T-helper 1 cell treated with Interleukin-12 subunit alpha and Interleukin-12 subunit beta and Interleukin-4 antibody, amounts not matched to agents 30 μg/mL and 1 μg/mL, for 36 hours (primary cell): Measurements from ENCODE around the gene TRIM46.
"Not testable (repeated sequence)": the region's sequence is repeated elsewhere in the genome, so short reads cannot be mapped to it uniquely, and the experiment has no call there.

Experiments
- H3K27ac Mint-ChIP-seq: one replicate; pipeline ENCODE4 v1.8.0; 2021; ENCODE audit warnings: mild to moderate bottlenecking, mixed read lengths
- H3K27me3 Mint-ChIP-seq: one replicate; pipeline ENCODE4 v1.8.0; 2021; ENCODE audit warnings: low read depth, mixed read lengths
- H3K36me3 Mint-ChIP-seq: one replicate; pipeline ENCODE4 v1.8.0; 2021; ENCODE audit warnings: low read depth, mixed read lengths
- H3K4me1 Mint-ChIP-seq: one replicate; pipeline ENCODE4 v1.8.0; 2021; ENCODE audit warnings: low read depth, mixed read lengths
- H3K4me3 Mint-ChIP-seq: one replicate; pipeline ENCODE4 v1.8.0; 2021; ENCODE audit warnings: mild to moderate bottlenecking, moderate library complexity, mixed read lengths
- H3K9me3 Mint-ChIP-seq: one replicate; pipeline ENCODE4 v1.8.0; 2021; ENCODE audit warnings: mixed read lengths

TRIM46 gene

DNA sequence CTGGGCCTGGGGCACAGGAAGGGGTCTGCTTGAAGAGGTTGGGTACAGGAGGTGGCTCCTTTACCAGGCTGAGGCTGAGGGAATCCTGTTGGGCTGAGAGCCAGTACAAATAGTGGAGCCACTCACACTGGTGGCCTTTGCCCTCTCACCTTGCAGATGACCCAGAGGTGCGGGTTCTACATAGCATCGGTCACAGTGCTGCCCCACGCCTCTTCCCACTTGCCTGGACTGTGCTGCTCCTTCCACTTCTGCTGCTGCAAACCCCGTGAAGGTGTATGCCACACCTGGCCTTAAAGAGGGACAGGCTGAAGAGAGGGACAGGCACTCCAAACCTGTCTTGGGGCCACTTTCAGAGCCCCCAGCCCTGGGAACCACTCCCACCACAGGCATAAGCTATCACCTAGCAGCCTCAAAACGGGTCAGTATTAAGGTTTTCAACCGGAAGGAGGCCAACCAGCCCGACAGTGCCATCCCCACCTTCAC, 39.8 kb upstream of the TRIM46 start:
- no peaks in the 10 kb centered on the region for H3K9me3 Mint-ChIP-seq
- peaks cover 14% of the 10 kb centered on the region for H3K36me3 Mint-ChIP-seq
- no peak overlapping the region for H3K27ac Mint-ChIP-seq
- peaks cover 16% of the 10 kb centered on the region for H3K27me3 Mint-ChIP-seq
- H3K4me1 Mint-ChIP-seq: peaks cover 31% of the 10 kb centered on the region
- no peak overlapping the region for H3K4me3 Mint-ChIP-seq

DNA sequence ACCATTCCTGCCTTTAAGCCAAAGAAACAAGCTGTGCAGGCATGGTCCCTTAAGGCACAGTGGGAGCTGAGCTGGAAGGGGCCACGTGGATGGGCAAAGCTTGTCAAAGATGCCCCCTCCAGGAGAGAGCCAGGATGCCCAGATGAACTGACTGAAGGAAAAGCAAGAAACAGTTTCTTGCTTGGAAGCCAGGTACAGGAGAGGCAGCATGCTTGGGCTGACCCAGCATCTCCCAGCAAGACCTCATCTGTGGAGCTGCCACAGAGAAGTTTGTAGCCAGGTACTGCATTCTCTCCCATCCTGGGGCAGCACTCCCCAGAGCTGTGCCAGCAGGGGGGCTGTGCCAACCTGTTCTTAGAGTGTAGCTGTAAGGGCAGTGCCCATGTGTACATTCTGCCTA, 39.3 kb upstream of the TRIM46 start:
- H3K36me3 Mint-ChIP-seq: peaks cover 16% of the 10 kb centered on the region
- peak overlapping the region; percentile 99 for H3K4me3 Mint-ChIP-seq
- peaks cover 32% of the 10 kb centered on the region for H3K4me1 Mint-ChIP-seq
- no peaks in the 10 kb centered on the region for H3K9me3 Mint-ChIP-seq
- H3K27ac Mint-ChIP-seq: no peak overlapping the region
- peaks cover 11% of the 10 kb centered on the region for H3K27me3 Mint-ChIP-seq

DNA sequence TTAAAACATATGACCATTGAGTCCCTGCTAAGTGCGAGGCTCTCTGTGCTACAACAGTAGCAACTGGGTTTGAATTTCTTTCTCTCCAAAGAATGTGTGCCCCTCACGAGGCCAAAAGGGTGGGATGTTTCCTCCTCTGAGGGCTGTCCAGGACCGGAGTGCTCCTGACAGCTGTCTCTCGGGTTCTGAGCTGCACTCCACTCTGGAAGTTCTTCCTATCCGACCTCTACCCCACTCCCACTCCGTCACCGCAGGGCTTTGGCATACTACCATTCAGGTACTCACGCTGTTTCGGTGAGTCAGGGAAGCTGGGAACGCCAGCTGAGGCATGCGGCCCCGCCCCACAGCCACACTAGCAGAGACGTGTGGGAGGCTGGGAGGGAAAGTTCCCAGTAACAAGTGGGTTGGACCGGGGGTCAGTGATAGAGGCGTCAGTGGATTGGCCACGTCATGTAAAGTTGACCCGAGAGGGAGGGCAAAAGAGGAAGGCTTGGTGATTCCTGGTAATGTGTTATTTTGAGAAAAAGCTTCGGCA, 38.7 kb upstream of the TRIM46 start:
- H3K4me3 Mint-ChIP-seq: peak overlapping the region; percentile 99
- H3K36me3 Mint-ChIP-seq: peaks cover 16% of the 10 kb centered on the region
- peaks cover 32% of the 10 kb centered on the region for H3K4me1 Mint-ChIP-seq
- peaks cover 6% of the 10 kb centered on the region for H3K27me3 Mint-ChIP-seq
- peak overlapping the region; percentile 97 for H3K27ac Mint-ChIP-seq
- H3K9me3 Mint-ChIP-seq: no peaks in the 10 kb centered on the region

DNA sequence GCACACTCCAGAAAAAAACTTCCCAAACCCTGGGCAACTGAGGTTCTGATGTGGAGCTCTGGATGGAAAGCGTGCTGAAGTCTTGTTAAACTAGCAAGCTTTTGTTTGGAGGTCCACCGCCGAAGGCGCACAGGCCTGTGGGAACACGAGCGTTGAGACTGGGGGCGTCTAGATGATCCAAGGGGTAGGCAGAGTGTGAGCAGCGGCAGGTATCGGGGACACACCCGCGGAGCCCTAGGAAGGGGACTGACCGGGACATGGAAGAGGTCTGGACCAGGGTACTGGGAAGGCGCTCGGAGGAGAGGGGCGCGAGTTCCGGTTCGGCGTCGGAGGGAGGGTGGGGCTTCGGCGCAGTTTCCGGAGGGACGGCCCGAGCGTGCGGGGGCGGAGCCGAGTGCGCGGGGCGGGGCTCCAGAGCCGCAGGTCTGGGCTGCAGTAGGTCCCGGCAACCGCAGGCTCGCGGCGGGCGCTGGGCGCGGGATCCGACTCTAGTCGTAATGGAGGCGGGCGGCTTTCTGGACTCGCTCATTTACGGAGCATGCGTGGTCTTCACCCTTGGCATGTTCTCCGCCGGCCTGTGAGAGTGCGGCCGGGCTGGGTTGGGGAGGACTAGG, 38.1 kb upstream of the TRIM46 start, which contains the start of gene SLC50A1:
Gene SLC50A1, plus strand, starts transcription at position 438 of the 614 bp plus-strand sequence. Its CDS starts 60 bp downstream, at position 498.
- Mint-ChIP-seq H3K4me3 (peak within 1 kb of the TSS; percentile 99), H3K27ac (peak within 1 kb of the TSS; percentile 97), H3K27me3 (peaks cover 3% of the 10 kb centered on the region), H3K36me3 (peaks cover 17% of the 10 kb centered on the region), H3K9me3 (no peaks in the 10 kb centered on the region), H3K4me1 (peaks cover 35% of the 10 kb centered on the region)

DNA sequence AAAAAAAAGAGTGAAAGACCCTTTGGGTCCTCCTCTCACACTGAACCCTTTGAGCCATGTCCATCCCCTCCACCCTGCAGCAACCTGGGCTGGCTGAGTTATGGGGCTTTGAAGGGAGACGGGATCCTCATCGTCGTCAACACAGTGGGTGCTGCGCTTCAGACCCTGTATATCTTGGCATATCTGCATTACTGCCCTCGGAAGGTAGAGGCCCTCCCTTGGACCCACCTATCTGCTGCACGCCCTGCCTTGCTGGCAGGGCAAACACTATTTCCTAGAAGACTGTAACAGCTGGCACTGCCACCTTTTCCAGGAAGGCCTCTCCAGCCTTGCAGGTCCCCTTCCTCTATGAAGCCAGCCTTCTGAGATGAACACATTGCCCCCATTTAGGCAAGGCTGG, 36.9 kb upstream of the TRIM46 start:
- Mint-ChIP-seq H3K27me3 (no peaks in the 10 kb centered on the region), H3K9me3 (no peaks in the 10 kb centered on the region), H3K27ac (peak overlapping the region; percentile 97), H3K4me1 (peaks cover 37% of the 10 kb centered on the region), H3K36me3 (peaks cover 17% of the 10 kb centered on the region), H3K4me3 (peak overlapping the region; percentile 99)

DNA sequence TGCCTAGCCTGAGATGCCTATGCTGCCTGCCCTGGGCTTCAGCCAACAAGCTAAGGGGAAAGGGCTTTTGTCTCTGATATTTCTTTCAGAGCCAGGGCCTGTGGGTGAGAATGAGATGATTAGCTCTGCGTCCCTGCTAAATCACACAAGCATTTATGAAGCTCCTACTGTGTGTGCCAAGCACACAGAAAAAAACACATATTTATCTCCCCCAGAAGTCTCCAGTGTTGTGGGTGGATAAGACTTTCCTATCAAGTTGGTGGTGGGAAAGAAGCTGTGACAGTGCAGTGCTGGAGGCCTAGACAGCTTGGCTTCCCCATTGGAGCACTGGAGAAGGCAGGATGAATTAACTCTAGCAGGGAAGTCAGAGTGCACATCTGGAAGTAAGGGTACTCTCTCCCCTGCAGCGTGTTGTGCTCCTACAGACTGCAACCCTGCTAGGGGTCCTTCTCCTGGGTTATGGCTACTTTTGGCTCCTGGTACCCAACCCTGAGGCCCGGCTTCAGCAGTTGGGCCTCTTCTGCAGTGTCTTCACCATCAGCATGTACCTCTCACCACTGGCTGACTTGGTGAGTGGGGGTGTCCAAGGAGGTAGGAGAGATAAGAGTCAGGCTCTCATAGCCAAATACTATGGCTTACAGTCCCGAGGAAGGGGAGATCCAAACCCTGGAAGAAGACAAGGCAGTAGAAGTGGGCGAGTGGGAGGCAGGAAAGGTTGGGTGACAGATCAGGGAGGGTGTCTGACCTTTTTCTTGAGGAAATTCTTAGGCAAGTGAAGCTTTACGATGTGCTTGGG, 36.3 kb upstream of the TRIM46 start:
- H3K4me1 Mint-ChIP-seq: peaks cover 37% of the 10 kb centered on the region
- H3K9me3 Mint-ChIP-seq: no peaks in the 10 kb centered on the region
- peak overlapping the region; percentile 97 for H3K27ac Mint-ChIP-seq
- no peaks in the 10 kb centered on the region for H3K27me3 Mint-ChIP-seq
- peak overlapping the region; percentile 99 for H3K4me3 Mint-ChIP-seq
- peaks cover 17% of the 10 kb centered on the region for H3K36me3 Mint-ChIP-seq

DNA sequence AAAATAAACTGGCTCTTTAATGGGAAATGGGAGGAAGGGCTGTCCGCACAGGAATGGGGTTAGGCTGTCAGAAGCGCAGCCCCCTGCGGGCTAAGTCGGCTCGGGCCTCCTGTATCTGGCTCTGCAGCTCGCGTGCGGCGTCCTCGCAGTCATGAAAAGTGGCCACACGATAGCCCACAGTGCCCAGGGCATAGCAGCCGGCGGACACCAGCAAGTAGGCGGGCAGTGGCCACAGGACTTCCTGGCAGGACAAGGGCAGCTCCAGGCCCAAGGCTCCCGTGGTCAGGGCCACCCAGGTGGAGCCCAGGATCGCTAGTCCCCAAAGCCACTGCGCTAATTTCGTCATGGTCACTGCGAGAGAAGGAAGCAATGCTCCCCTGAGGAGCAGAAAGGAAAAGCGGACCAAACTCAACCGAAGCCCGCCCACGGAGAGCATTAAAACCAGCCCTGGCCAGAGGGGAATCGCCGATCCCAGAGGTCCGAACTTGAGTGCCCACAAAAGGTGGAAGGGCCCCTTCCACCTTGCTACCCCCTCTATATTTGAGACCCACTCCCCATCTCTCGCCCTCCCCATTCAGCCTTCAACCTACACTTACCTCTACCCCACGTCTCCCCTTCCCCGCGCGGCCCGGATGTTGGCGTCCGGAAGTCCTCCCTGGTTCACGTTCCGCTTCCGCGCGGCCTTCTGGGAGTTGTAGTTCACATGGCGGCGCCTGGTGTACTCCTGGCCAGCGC, 33.6 kb upstream of the TRIM46 start, which contains the start of gene DPM3:
Gene DPM3, minus strand, starts transcription at position 637 of the 735 bp plus-strand sequence. Its CDS starts 291 bp downstream, at position 346.
- H3K4me3 Mint-ChIP-seq: peak within 1 kb of the TSS; percentile 99
- no peaks in the 10 kb centered on the region for H3K27me3 Mint-ChIP-seq
- H3K27ac Mint-ChIP-seq: peak within 1 kb of the TSS; percentile 92
- H3K36me3 Mint-ChIP-seq: peaks cover 17% of the 10 kb centered on the region
- H3K4me1 Mint-ChIP-seq: peaks cover 30% of the 10 kb centered on the region
- no peaks in the 10 kb centered on the region for H3K9me3 Mint-ChIP-seq

DNA sequence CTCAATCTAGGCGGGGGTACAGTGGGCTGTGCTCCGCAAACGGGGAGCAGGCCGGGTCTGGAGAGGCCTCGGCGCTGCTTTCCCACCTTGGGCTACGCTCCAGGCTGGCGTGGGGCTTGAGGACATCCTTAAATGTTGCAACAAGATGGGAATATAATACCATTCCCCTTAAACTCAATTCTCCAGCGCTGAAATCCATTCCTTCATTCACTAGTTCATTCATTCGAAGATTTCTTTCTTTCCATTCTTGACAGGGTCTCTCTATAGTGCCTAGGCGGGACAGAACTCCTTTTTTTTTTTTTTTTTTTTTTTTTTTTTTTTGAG, 33.1 kb upstream of the TRIM46 start:
- Mint-ChIP-seq H3K36me3 (peaks cover 17% of the 10 kb centered on the region), H3K9me3 (no peaks in the 10 kb centered on the region), H3K27ac (peak overlapping the region; percentile 92), H3K27me3 (peaks cover 5% of the 10 kb centered on the region), H3K4me3 (peak overlapping the region; percentile 99), H3K4me1 (peaks cover 27% of the 10 kb centered on the region)

DNA sequence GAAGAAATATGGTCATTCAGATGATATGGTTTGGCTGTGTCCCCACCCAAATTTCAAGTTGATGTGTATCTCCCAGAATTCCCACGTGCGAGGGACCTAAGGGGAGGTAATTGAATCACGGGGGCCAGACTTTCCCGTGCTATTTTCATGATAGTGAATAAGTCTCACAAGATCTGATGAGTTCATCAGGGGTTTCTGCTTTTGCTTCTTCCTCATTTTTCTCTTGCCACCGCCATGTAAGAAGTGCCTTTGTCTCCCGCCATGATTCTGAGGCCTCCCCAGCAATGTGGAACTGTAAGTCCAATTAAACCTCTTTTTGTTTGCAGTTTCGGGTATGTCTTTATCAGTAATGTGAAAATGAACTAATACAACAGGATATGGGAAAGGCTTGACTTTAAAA, 31.9 kb upstream of the TRIM46 start:
- Mint-ChIP-seq H3K27ac (no peak overlapping the region), H3K9me3 (no peaks in the 10 kb centered on the region), H3K4me1 (peaks cover 24% of the 10 kb centered on the region), H3K36me3 (peaks cover 15% of the 10 kb centered on the region), H3K4me3 (no peak overlapping the region), H3K27me3 (peaks cover 11% of the 10 kb centered on the region)

DNA sequence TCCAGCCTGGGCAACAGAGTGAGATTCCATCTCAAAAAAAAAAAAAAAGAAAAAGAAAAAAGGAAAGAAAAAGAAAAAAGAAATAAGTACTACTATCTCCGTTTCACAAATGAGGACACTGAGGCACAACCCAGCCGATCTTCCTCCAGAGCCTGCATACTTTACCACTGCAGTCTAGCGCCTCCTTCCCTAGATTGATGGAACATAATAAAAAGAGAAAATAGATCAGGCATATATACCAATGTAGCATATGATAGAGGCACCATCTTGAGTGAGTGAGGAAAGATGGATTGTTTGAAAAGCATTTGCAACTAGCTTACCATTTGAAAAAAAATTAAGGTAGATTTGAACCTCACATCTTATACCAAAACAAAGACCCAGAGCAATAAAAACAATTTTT, 28.2 kb upstream of the TRIM46 start:
- Mint-ChIP-seq H3K4me1 (peaks cover 3% of the 10 kb centered on the region), H3K4me3 (no peak overlapping the region), H3K27me3 (peaks cover 33% of the 10 kb centered on the region), H3K27ac (no peak overlapping the region), H3K9me3 (no peaks in the 10 kb centered on the region), H3K36me3 (no peaks in the 10 kb centered on the region)

DNA sequence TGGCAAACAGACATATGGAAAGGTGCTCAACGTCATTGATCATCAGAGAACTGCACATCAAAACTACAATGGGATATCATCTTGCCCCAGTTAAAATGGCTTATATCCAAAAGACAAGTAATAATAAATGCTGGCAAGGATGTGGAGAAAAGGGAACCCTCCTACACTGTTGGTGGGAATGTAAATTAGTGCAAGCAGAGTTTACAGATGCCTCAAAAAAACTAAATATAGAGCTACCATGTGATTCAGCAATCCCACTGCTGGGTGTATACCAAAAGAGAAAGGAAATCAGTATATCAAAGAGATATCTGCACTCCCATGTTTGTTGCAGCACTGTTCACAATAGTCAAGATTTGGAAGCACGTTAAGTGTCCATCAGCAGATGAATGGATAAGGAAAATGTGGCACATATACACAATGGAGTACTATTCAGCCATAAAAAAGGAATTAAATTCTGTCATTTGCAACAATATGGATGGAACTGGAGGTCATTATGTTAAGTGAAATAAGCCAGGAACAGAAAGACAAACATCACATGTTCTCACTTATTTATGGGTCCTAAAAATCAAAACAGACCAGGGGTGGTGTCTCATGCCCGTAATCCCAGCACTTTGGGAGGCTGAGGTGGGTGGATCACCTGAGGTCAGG, 17.5 kb upstream of the TRIM46 start:
- not testable (repeated sequence) for H3K9me3 Mint-ChIP-seq, H3K27ac Mint-ChIP-seq, H3K4me1 Mint-ChIP-seq, H3K36me3 Mint-ChIP-seq, H3K4me3 Mint-ChIP-seq
- H3K27me3 Mint-ChIP-seq: peaks cover 33% of the 10 kb centered on the region

DNA sequence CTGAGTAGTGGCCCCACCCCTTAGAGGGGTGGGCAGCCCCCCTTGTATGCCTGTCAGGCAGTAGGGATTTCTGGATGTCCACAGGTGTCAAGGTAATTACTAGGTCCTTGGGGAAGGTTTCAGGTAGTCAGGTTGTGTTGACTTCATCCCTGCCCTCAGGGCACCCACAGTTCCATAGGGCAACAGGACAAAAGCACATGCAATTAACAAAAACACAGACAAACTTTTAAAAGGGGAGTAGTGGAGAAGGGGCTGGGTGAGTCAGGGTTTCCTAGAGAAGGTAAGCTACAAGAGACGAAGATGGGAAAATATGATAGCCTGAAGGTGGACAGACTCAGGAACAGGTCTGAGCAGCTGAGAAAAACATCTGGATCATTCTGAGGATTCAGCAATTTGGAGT, 14.7 kb upstream of the TRIM46 start:
- Mint-ChIP-seq H3K4me3 (no peak overlapping the region), H3K27ac (no peak overlapping the region), H3K4me1 (no peaks in the 10 kb centered on the region), H3K9me3 (no peaks in the 10 kb centered on the region), H3K36me3 (no peaks in the 10 kb centered on the region), H3K27me3 (peaks cover 26% of the 10 kb centered on the region)

DNA sequence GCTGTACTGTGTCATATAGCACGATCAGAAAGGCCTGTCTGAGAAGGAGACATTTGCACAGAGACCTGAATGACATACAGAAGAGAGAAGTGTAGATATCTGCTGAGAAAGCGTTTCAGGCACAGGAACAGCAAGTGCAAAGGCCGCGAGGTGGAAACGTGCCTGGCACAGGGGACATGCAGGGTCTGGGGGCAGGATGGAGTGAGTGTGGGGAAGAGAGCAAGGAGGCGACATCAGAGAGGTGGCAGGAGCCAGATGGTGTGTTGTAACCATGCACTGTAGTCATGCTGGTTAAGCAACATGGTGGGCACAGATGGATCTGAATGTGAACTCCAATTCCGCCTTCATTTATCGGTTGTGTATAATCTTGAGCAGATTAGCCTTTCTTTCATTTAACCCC, 13.5 kb upstream of the TRIM46 start:
- H3K27me3 Mint-ChIP-seq: peaks cover 18% of the 10 kb centered on the region
- H3K27ac Mint-ChIP-seq: no peak overlapping the region
- no peak overlapping the region for H3K4me3 Mint-ChIP-seq
- no peaks in the 10 kb centered on the region for H3K4me1 Mint-ChIP-seq
- no peaks in the 10 kb centered on the region for H3K36me3 Mint-ChIP-seq
- H3K9me3 Mint-ChIP-seq: no peaks in the 10 kb centered on the region

DNA sequence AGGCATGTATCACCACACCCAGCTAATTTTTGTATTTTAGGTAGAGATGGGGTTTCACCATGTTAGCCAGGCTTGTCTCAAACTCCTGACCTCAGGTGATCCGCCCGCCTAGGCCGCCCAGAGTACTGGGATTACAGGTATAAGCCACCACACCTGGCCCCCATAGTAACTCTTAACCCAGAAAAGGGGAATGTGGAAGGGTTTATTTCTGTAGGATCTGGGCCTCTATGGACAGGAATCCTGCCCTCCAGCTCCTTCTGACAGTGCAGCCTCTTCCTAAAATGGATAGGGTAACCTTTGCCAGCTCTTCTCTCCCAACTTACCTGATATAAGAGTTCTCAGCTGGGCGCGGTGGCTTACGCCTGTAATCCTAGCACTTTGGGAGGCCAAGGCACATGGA, 11.0 kb upstream of the TRIM46 start:
- not testable (repeated sequence) for H3K27me3 Mint-ChIP-seq, H3K4me3 Mint-ChIP-seq, H3K9me3 Mint-ChIP-seq, H3K4me1 Mint-ChIP-seq, H3K36me3 Mint-ChIP-seq, H3K27ac Mint-ChIP-seq
